ENCODE results near the gene PPP1R9A.

PPP1R9A gene

GRCh38 chr7:95056107-95056739 is 148.8 kb downstream of the PPP1R9A start:
- ChIA-PET CTCF (no interaction called here), POLR2A (no interaction called here)
- no peaks in the 10 kb centered on the region for H3K36me3 ChIP-seq (ENCODE audit: control insufficient read depth in 2 of 2, insufficient read depth in 1 of 2, low read length in 2 of 2)
- H3K4me1 ChIP-seq (ENCODE audit: control insufficient read depth, insufficient read depth, low read length) = peaks cover 17% of the 10 kb centered on the region
- TF ChIP-seq ZFP3 (tag by site-specific recombination; IDR thresholded peaks at IDR 0.05; ENCODE audit: low read depth) = no peak
- no peak for TF ChIP-seq ZNF221 (tag by site-specific recombination; IDR thresholded peaks at IDR 0.05; ENCODE audit: borderline replicate concordance)
- TF ChIP-seq ZNF843 (tag by site-specific recombination; IDR thresholded peaks at IDR 0.05) = peak; percentile 72
- peak; percentile 57 for TF ChIP-seq PRDM6 (tag by site-specific recombination; IDR thresholded peaks at IDR 0.05)
- no peak for TF ChIP-seq ZNF157 (tag by site-specific recombination; IDR thresholded peaks at IDR 0.05)
- no peak for TF ChIP-seq ZNF600 (tag by site-specific recombination; IDR thresholded peaks at IDR 0.05)
- 0 out of 2 replicates have a peak, but pooled peaks have one; percentile 15 for TF ChIP-seq ZXDB (tag by site-specific recombination; IDR thresholded peaks at IDR 0.05)
- no peak for TF ChIP-seq ZNF155 (tag by site-specific recombination; IDR thresholded peaks at IDR 0.05)
- no peak overlapping the region for H3K27ac ChIP-seq (ENCODE audit: extremely low read depth, low read depth, low read length)
- H3K9me3 ChIP-seq (ENCODE audit: control insufficient read depth, insufficient read depth, low read depth, low read length) = no peaks in the 10 kb centered on the region
- H3K4me3 ChIP-seq (ENCODE audit: low read depth, low read length) = no peak overlapping the region

GRCh38 chr7:95056901-95057300 is 149.5 kb downstream of the PPP1R9A start:
- Histone ChIP-seq H3K36me3 (ENCODE audit: control insufficient read depth in 2 of 2, insufficient read depth in 1 of 2, low read length in 2 of 2) (no peaks in the 10 kb centered on the region), H3K9me3 (ENCODE audit: control insufficient read depth, insufficient read depth, low read depth, low read length) (no peaks in the 10 kb centered on the region), H3K4me3 (ENCODE audit: low read depth, low read length) (no peak overlapping the region), H3K27ac (ENCODE audit: extremely low read depth, low read depth, low read length) (no peak overlapping the region), H3K4me1 (ENCODE audit: control insufficient read depth, insufficient read depth, low read length) (peaks cover 17% of the 10 kb centered on the region)
- POLR2A ChIA-PET = no interaction called here
- CTCF ChIA-PET = interaction anchor here (0.6 kb wide), 1 partner anchor 10 kb away, joined by 3 read pairs; no protein-coding TSS in a partner anchor
- TF ChIP-seq BCL11B (tag by site-specific recombination; IDR thresholded peaks at IDR 0.05; ENCODE audit: low read depth) = no peak
- no peak for TF ChIP-seq ZNF391 (tag by site-specific recombination; IDR thresholded peaks at IDR 0.05; ENCODE audit: borderline replicate concordance, low read depth)
- TF ChIP-seq ZNF266 (tag by site-specific recombination; IDR thresholded peaks at IDR 0.05; ENCODE audit: low read depth) = no peak
- TF ChIP-seq ZNF366 (tag by site-specific recombination; conservative IDR thresholded peaks at IDR 0.05) = no peak
- no peak for TF ChIP-seq ELK4 (IDR thresholded peaks at IDR 0.05; ENCODE audit: borderline replicate concordance, low read depth, low read length)
- TF ChIP-seq PRDM6 (tag by site-specific recombination; IDR thresholded peaks at IDR 0.05) = no peak
- TF ChIP-seq ZNF311 (tag by site-specific recombination; IDR thresholded peaks at IDR 0.05; ENCODE audit: borderline replicate concordance) = no peak
- no peak for TF ChIP-seq ZBTB11 (tag by site-specific recombination; conservative IDR thresholded peaks at IDR 0.05; ENCODE audit: low read depth)
- TF ChIP-seq ZNF114 (tag by site-specific recombination; IDR thresholded peaks at IDR 0.05) = no peak
- TF ChIP-seq KLF17 (tag by site-specific recombination; IDR thresholded peaks at IDR 0.05) = no peak
- TF ChIP-seq ZNF621 (tag by site-specific recombination; IDR thresholded peaks at IDR 0.05) = no peak
- TF ChIP-seq ZEB2 (tag by site-specific recombination; IDR thresholded peaks at IDR 0.05) = no peak
